IMR-90 (cell line): ENCODE measurements around the gene DYNC2H1. TPM values are rescaled to one million over a fixed set of nuclear protein-coding genes. Genes with fewer than 3 reads are reported as not detected.

Source experiments
- ATAC-seq: fragments of 200-7000 bp; cut with Tn5 transposase; 2 replicates; pipeline ENCODE4 v1.9.1; 2020; ENCODE audit warnings: low read depth, mild to moderate bottlenecking, moderate library complexity
- BruUV-seq: library from RNA; stranded (reverse); fragments of 400-500 nt; replicated peaks from 2 replicates; lab custom pipeline; 2021; lab: Mats Ljungman, UMichigan
- CTCF ChIA-PET: fragments of 300-600 bp; formaldehyde crosslinking; extraction: SDS; loops from one replicate; lab custom pipeline; 2021; ENCODE audit warnings: antibody characterized with exemption; lab: Yijun Ruan, JAX
- POLR2A ChIA-PET: fragments of 300-600 bp; sonication (Branson Sonifier 250); formaldehyde crosslinking; loops from one replicate; lab custom pipeline; 2022; ENCODE audit warnings: antibody characterized with exemption; ENCODE audit not compliant: unreplicated experiment; lab: Charles Lee
- DNase-seq: peaks from one replicate; pipeline ENCODE4 v3.0.0; 2013
- H2AFZ ChIP-seq: replicated peaks from 2 replicates; pipeline ENCODE3; 2013; ENCODE audit warnings: low read length, mild to moderate bottlenecking; ENCODE audit not compliant: poor library complexity
- H2AK5ac ChIP-seq: 2 replicates; pipeline ENCODE4 v1.6.1; 2013; ENCODE audit warnings: low read depth, low read length, inconsistent platforms
- H2AK9ac ChIP-seq: replicated peaks from 2 replicates; pipeline ENCODE3; 2013; ENCODE audit warnings: mild to moderate bottlenecking, low read depth, low read length, moderate library complexity; ENCODE audit not compliant: poor library complexity
- H2BK120ac ChIP-seq: 2 replicates; pipeline ENCODE4 v1.6.1; 2013; ENCODE audit warnings: low read depth, low read length, inconsistent platforms
- H2BK15ac ChIP-seq: 3 replicates; pipeline ENCODE4 v1.6.1; 2013; ENCODE audit warnings: low read depth, low read length, inconsistent platforms
- H2BK20ac ChIP-seq: 2 replicates; pipeline ENCODE4 v1.6.1; 2013; ENCODE audit warnings: low read depth, mild to moderate bottlenecking, inconsistent platforms, low read length, moderate library complexity
- H2BK5ac ChIP-seq: 2 replicates; pipeline ENCODE4 v1.6.1; 2013; ENCODE audit warnings: mild to moderate bottlenecking, low read depth, low read length, inconsistent platforms; ENCODE audit not compliant: poor library complexity, severe bottlenecking
- H3K14ac ChIP-seq: replicated peaks from 2 replicates; pipeline ENCODE4 v1.6.1; 2013; ENCODE audit warnings: low read depth, low read length, inconsistent platforms
- H3K18ac ChIP-seq: 2 replicates; pipeline ENCODE4 v1.6.1; 2013; ENCODE audit warnings: low read depth, low read length, control low read depth
- H3K23ac ChIP-seq: 2 replicates; pipeline ENCODE4 v1.6.1; 2013; ENCODE audit warnings: low read depth, low read length, inconsistent platforms
- H3K27ac ChIP-seq: 2 replicates; pipeline ENCODE4 v1.5.1; 2013; ENCODE audit warnings: mild to moderate bottlenecking, control low read depth, low read length; ENCODE audit not compliant: insufficient read depth
- H3K27me3 ChIP-seq: 2 replicates; pipeline ENCODE4 v1.6.1; 2013; ENCODE audit warnings: low read length; ENCODE audit not compliant: control insufficient read depth, insufficient read depth
- H3K36me3 ChIP-seq: 2 replicates; pipeline ENCODE4 v1.6.1; 2013; ENCODE audit warnings: low read length, mixed read lengths; ENCODE audit not compliant: control insufficient read depth, insufficient read depth
- H3K4ac ChIP-seq: 2 replicates; pipeline ENCODE4 v1.6.1; 2013; ENCODE audit warnings: low read depth, low read length, inconsistent platforms
- H3K4me1 ChIP-seq: 2 replicates; pipeline ENCODE4 v1.6.1; 2013; ENCODE audit warnings: low read length, mixed read lengths; ENCODE audit not compliant: control insufficient read depth, insufficient read depth
- H3K4me2 ChIP-seq: 2 replicates; pipeline ENCODE4 v1.6.1; 2013; ENCODE audit warnings: low read depth, mild to moderate bottlenecking, control low read depth, low read length, moderate library complexity
- H3K4me3 ChIP-seq: 2 replicates; pipeline ENCODE4 v1.5.1; 2013; ENCODE audit warnings: low read depth, mild to moderate bottlenecking, control low read depth, low read length, moderate library complexity; ENCODE audit not compliant: insufficient read depth
- H3K56ac ChIP-seq: 2 replicates; pipeline ENCODE4 v1.6.1; 2013; ENCODE audit warnings: low read length, inconsistent platforms; ENCODE audit not compliant: insufficient read depth; ENCODE audit errors: extremely low read depth
- H3K79me1 ChIP-seq, 2 experiments: 2 replicates each; pipeline ENCODE4 v1.6.1; 2013; ENCODE audit warnings: low read length in 2 of 2, inconsistent platforms in 1 of 2, low read depth in 1 of 2
- H3K9ac ChIP-seq: 2 replicates; pipeline ENCODE4 v1.6.1; 2013; ENCODE audit warnings: low read depth, low read length, control low read depth
- H3K9me1 ChIP-seq: 2 replicates; pipeline ENCODE4 v1.6.1; 2013; ENCODE audit warnings: low read length, inconsistent platforms; ENCODE audit not compliant: insufficient read depth
- H3K9me3 ChIP-seq: 2 replicates; pipeline ENCODE4 v1.6.1; 2013; ENCODE audit warnings: low read length; ENCODE audit not compliant: control insufficient read depth, insufficient read depth
- H4K20me1 ChIP-seq: 2 replicates; pipeline ENCODE4 v1.6.1; 2013; ENCODE audit warnings: low read length, inconsistent platforms; ENCODE audit not compliant: insufficient read depth
- H4K5ac ChIP-seq: 2 replicates; pipeline ENCODE4 v1.6.1; 2013; ENCODE audit warnings: mild to moderate bottlenecking, low read depth, low read length, control low read depth
- H4K8ac ChIP-seq, 2 experiments: 2 replicates each; pipeline ENCODE4 v1.6.1; 2013; ENCODE audit warnings: low read depth in 2 of 2, low read length in 2 of 2, control low read depth in 1 of 2, inconsistent platforms in 1 of 2
- H4K91ac ChIP-seq: 2 replicates; pipeline ENCODE4 v1.6.1; 2013; ENCODE audit warnings: low read depth, low read length, inconsistent platforms; ENCODE audit not compliant: insufficient read depth
- CTCF ChIP-seq: conservative IDR thresholded peaks from 2 replicates; pipeline ENCODE4 v1.5.1; 2012; ENCODE audit warnings: mild to moderate bottlenecking, low read depth, low read length, improper control_type of control experiment
- MAZ ChIP-seq: IDR thresholded peaks from 2 replicates; pipeline ENCODE4 v1.6.1; 2012; ENCODE audit warnings: low read depth, mild to moderate bottlenecking, low read length, improper control_type of control experiment, moderate library complexity, borderline replicate concordance
- MXI1 ChIP-seq: IDR thresholded peaks from 2 replicates; pipeline ENCODE4 v1.6.1; 2012; ENCODE audit warnings: low read depth, mild to moderate bottlenecking, low read length, moderate library complexity, borderline replicate concordance
- POLR2A ChIP-seq: IDR thresholded peaks from 2 replicates; pipeline ENCODE4 v1.6.1; 2012; ENCODE audit warnings: mild to moderate bottlenecking, low read depth, low read length
- RCOR1 ChIP-seq: IDR thresholded peaks from 2 replicates; pipeline ENCODE4 v1.6.1; 2012; ENCODE audit warnings: mild to moderate bottlenecking, low read length, improper control_type of control experiment; ENCODE audit not compliant: insufficient replicate concordance
- WGBS, 2 experiments: methylation state at CpG; one replicate each; pipeline versions ENCODE4 v1.1.5 to v1.1.7; 2013; ENCODE audit warnings: missing lambda C conversion rate in 2 of 2; ENCODE audit not compliant: insufficient read length in 1 of 2; ENCODE audit errors: extremely low coverage in 2 of 2; 5-methylcytosine and 5-hydroxymethylcytosine counted together
- dilution Hi-C: fragments of 300-500 bp; cut with HindIII; formaldehyde crosslinking; loops from one replicate; pipeline ENCODE4 v1.14.3; 2018; ENCODE audit warnings: low sequenced_read_pairs; ENCODE audit not compliant: unreplicated experiment
- in situ Hi-C: fragments of 300-500 bp; cut with MboI; formaldehyde crosslinking; loops from 3 replicates; pipeline ENCODE4 v1.14.3; 2019; ENCODE audit warnings: low sequenced_read_pairs, inconsistent platforms, mixed read lengths
- intact Hi-C: fragments of 100-400 bp; cut with micrococcal nuclease; formaldehyde crosslinking; loops from 2 replicates; pipeline ENCODE4 v1.10.0; 2022
- polyA plus RNA-seq, 3 experiments: library from polyadenylated mRNA; depleted of rRNA; stranded (reverse); fragments of >200 nt; gene quantifications; 2 replicates each; pipeline ENCODE4 v1.2.3, GENCODE V29; 2012; ENCODE audit warnings: low replicate concordance in 1 of 3
- total RNA-seq: library from RNA; depleted of rRNA; stranded (reverse); fragments of >200 nt; gene quantifications from 2 replicates; pipeline ENCODE4 v1.2.3, GENCODE V29; 2012
- TF ChIP-seq, protein P1 (sequence below): fragments of 150-350 bp; IDR thresholded peaks from 2 replicates; pipeline ENCODE4 v1.6.1; 2017; ENCODE audit warnings: mild to moderate bottlenecking, antibody characterized with exemption, low read length, low read depth
- TF ChIP-seq, protein P2 (sequence below): fragments of 150-350 bp; IDR thresholded peaks from 2 replicates; pipeline ENCODE4 v1.6.1; 2016; ENCODE audit warnings: low read depth, mild to moderate bottlenecking, low read length, moderate library complexity, borderline replicate concordance

The DYNC2H1 gene
- total and polyA plus RNA-seq, 2 of the 4 experiments (the other 2 are of a cell fraction) = 5.7 to 21.0 TPM

GRCh38 chr11:103111400-103111799 lies 2.2 kb downstream of the DYNC2H1 start:
- H4K8ac ChIP-seq = no peak overlapping the region
- ATAC-seq (no peak), DNase-seq (no peak)
- no peaks in the 10 kb centered on the region for H3K9me3 ChIP-seq
- no peak overlapping the region for H3K56ac ChIP-seq
- no peak overlapping the region for H2BK20ac ChIP-seq
- H3K27ac ChIP-seq = no peak overlapping the region
- H3K9ac ChIP-seq = no peak overlapping the region
- 0 out of 2 replicates have a peak, but pooled peaks cover 2% of the 10 kb centered on the region for H3K36me3 ChIP-seq
- no CpG with 5 or more reads among the region's 5 CpGs for WGBS, 2 experiments
- no peak overlapping the region for H2BK120ac ChIP-seq
- H4K91ac ChIP-seq = no peak overlapping the region
- H3K23ac ChIP-seq = no peak overlapping the region
- BruUV-seq = no TSS peak
- H3K14ac ChIP-seq = no peak overlapping the region
- dilution Hi-C loops = no loop called here
- no peak overlapping the region for H3K18ac ChIP-seq
- POLR2A ChIA-PET = interaction anchor here (0.6 kb wide), 1 partner anchor 32 kb away, joined by 3 read pairs; no protein-coding TSS in a partner anchor
- H3K4me3 ChIP-seq = no peak overlapping the region
- intact Hi-C loops = no loop called here
- H2BK5ac ChIP-seq = no peak overlapping the region
- no peak overlapping the region for H2AFZ ChIP-seq
- H3K4me2 ChIP-seq = no peak overlapping the region; the same call in 1 of the 2 replicates
- CTCF ChIA-PET = no interaction called here
- no peak overlapping the region for H3K4ac ChIP-seq
- no peaks in the 10 kb centered on the region for H3K4me1 ChIP-seq
- no peak overlapping the region for H4K5ac ChIP-seq
- TF ChIP-seq MXI1 (no peak), MAZ (no peak), CTCF (no peak), POLR2A (no peak), RCOR1 (no peak)
- TF ChIP-seq, protein P1, sequence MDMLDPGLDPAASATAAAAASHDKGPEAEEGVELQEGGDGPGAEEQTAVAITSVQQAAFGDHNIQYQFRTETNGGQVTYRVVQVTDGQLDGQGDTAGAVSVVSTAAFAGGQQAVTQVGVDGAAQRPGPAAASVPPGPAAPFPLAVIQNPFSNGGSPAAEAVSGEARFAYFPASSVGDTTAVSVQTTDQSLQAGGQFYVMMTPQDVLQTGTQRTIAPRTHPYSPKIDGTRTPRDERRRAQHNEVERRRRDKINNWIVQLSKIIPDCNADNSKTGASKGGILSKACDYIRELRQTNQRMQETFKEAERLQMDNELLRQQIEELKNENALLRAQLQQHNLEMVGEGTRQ = no peak
- TF ChIP-seq, protein P2, sequence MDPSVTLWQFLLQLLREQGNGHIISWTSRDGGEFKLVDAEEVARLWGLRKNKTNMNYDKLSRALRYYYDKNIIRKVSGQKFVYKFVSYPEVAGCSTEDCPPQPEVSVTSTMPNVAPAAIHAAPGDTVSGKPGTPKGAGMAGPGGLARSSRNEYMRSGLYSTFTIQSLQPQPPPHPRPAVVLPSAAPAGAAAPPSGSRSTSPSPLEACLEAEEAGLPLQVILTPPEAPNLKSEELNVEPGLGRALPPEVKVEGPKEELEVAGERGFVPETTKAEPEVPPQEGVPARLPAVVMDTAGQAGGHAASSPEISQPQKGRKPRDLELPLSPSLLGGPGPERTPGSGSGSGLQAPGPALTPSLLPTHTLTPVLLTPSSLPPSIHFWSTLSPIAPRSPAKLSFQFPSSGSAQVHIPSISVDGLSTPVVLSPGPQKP = no peak
- H2AK5ac ChIP-seq = no peak overlapping the region
- peaks cover 5 to 10% of the 10 kb centered on the region in 2 experiments; a peak in 2 of 4 replicates for H3K79me1 ChIP-seq
- H4K20me1 ChIP-seq = no peaks in the 10 kb centered on the region
- H2BK15ac ChIP-seq = no peak overlapping the region
- no peaks in the 10 kb centered on the region for H3K27me3 ChIP-seq
- in situ Hi-C loops = no loop called here
- no peak overlapping the region for H2AK9ac ChIP-seq
- H3K9me1 ChIP-seq = no peaks in the 10 kb centered on the region
